Gastroesophageal sphincter (tissue), 4 donors: ENCODE data around the gene FLNC. TPM values are rescaled to one million over a fixed set of nuclear protein-coding genes. Genes with fewer than 3 reads are reported as not detected.

Experiments
- ATAC-seq: fragments of 150-250 bp; one replicate; pipeline ENCODE4 v1.9.1; 2016; ENCODE audit warnings: mild to moderate bottlenecking, moderate library complexity
- H3K27ac ChIP-seq, 4 donors: fragments of 200-600 bp; sonication (generic) in 3 of 4; 1 replicate in 3 of 4; 2 replicates in 1 of 4; pipeline ENCODE4 v1.5.1; 2016 to 2019
- H3K27me3 ChIP-seq: fragments of 200-600 bp; sonication (generic); one replicate; pipeline ENCODE4 v1.5.1; 2019
- H3K36me3 ChIP-seq, 2 donors: fragments of 200-600 bp; sonication (generic); one replicate each; pipeline ENCODE4 v1.5.1; 2019; ENCODE audit warnings: control low read depth in 1 of 2
- H3K4me1 ChIP-seq, 3 donors: fragments of 200-600 bp; sonication (generic); 1 replicate in 2 of 3; 2 replicates in 1 of 3; pipeline ENCODE4 v1.5.1; 2016 to 2019; ENCODE audit warnings: control low read depth in 2 of 3
- H3K4me3 ChIP-seq, 2 donors: fragments of 200-600 bp; sonication (generic); one replicate each; pipeline ENCODE4 v1.5.1; 2019; ENCODE audit warnings: mild to moderate bottlenecking in 1 of 2, moderate library complexity in 1 of 2
- H3K9me3 ChIP-seq, 3 donors: fragments of 200-600 bp; sonication (generic); one replicate each; pipeline ENCODE4 v1.5.1; 2017 to 2019; ENCODE audit warnings: control low read depth in 2 of 3
- EP300 ChIP-seq: sonication (generic); formaldehyde crosslinking; IDR thresholded peaks from one replicate; pipeline ENCODE4 v1.6.1; 2017; ENCODE audit warnings: antibody characterized with exemption, mild to moderate bottlenecking
- POLR2A ChIP-seq, 2 donors: fragments of 450-650 bp; IDR thresholded peaks; one replicate each; pipeline ENCODE4 v1.6.1; 2017; ENCODE audit warnings: antibody characterized with exemption in 2 of 2, mild to moderate bottlenecking in 2 of 2, moderate library complexity in 1 of 2
- POLR2AphosphoS5 ChIP-seq: sonication (generic); formaldehyde crosslinking; IDR thresholded peaks from one replicate; pipeline ENCODE4 v1.6.1; 2017; ENCODE audit warnings: antibody characterized with exemption
- WGBS, 2 donors: methylation state at CpG; one replicate each; pipeline ENCODE4 v1.1.5; 2018; ENCODE audit warnings: low coverage in 1 of 2; 5-methylcytosine and 5-hydroxymethylcytosine counted together
- total RNA-seq, 4 donors: library from RNA; depleted of rRNA; stranded (reverse); fragments of >200 nt; gene quantifications; one replicate each; pipeline ENCODE4 v1.1.0, GENCODE V29; 2016
- TF ChIP-seq, protein P1 (sequence below), 4 experiments: fragments of 200-600 bp in 2 of 4; fragments of 450-650 bp in 2 of 4; sonication (generic) in 1 of 4; IDR thresholded peaks; one replicate each; pipeline ENCODE4 v1.5.1; 2017 to 2019; ENCODE audit warnings: antibody characterized with exemption in 4 of 4, mild to moderate bottlenecking in 2 of 4, moderate library complexity in 2 of 4

FLNC gene
- total RNA-seq, 4 donors from 2014 or later: 308 to 1,162 (median 401) TPM

DNA sequence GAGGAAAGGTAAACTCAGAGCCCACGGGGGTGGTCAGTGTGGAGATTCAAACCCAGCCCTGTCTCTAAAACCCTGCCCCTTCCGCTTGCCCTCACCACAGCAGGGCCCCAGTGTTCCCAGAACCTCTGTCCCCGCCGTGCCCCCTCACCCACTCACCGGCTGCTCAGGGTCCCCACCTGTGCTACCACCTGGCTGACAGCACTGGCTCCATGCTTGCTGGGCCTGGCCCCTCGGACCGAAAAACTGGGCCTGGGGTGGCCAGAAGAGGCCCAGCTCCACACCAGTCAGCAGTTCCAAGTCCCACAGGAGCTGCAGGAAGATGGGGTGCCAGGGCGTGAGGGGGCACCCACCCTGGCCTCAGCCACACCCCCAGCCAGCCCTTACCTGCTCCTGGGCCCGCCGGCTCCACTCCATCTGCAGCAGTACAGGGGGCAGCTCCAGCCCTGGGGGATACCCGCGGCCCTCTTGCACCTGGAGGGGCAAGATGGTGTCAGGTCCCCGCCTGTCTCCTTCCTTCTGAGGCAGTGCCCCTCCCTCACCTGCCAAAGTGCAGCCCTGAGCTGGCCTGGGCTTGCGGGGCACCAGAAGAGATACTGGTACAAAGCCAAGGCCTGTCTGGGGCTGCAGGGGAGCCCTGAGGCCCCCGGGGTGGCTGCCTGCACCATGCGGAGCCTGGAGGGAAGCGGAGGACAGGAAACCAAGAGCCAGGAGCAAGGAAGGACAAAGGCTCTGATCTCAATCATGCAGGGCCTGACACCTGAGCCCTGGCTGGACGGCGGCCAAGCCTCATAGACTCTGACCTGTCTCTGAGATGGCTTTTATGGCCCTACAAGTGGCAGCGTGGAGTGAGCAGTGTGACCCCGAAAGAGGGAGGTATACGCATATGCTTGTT lies 44.2 kb downstream of the FLNC start:
- Histone ChIP-seq H3K27me3 (no peaks in the 10 kb centered on the region), H3K4me1 (peaks cover 0 to 10% (median 7%) of the 10 kb centered on the region in 3 donors), H3K36me3 (no peaks in the 10 kb centered on the region), H3K27ac (no peak overlapping the region), H3K9me3 (no peaks in the 10 kb centered on the region), H3K4me3 (no peak overlapping the region)
- no peak for ATAC-seq
- TF ChIP-seq POLR2AphosphoS5 (no peak), EP300 (no peak), POLR2A (IDR thresholded peaks at IDR 0.05) (no peak)
- TF ChIP-seq, protein P1, sequence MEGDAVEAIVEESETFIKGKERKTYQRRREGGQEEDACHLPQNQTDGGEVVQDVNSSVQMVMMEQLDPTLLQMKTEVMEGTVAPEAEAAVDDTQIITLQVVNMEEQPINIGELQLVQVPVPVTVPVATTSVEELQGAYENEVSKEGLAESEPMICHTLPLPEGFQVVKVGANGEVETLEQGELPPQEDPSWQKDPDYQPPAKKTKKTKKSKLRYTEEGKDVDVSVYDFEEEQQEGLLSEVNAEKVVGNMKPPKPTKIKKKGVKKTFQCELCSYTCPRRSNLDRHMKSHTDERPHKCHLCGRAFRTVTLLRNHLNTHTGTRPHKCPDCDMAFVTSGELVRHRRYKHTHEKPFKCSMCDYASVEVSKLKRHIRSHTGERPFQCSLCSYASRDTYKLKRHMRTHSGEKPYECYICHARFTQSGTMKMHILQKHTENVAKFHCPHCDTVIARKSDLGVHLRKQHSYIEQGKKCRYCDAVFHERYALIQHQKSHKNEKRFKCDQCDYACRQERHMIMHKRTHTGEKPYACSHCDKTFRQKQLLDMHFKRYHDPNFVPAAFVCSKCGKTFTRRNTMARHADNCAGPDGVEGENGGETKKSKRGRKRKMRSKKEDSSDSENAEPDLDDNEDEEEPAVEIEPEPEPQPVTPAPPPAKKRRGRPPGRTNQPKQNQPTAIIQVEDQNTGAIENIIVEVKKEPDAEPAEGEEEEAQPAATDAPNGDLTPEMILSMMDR (IDR thresholded peaks at IDR 0.05): no peak
- WGBS, 2 donors: 53 to 67% methylated on average over 3 to 4 of the region's 22 CpGs

DNA sequence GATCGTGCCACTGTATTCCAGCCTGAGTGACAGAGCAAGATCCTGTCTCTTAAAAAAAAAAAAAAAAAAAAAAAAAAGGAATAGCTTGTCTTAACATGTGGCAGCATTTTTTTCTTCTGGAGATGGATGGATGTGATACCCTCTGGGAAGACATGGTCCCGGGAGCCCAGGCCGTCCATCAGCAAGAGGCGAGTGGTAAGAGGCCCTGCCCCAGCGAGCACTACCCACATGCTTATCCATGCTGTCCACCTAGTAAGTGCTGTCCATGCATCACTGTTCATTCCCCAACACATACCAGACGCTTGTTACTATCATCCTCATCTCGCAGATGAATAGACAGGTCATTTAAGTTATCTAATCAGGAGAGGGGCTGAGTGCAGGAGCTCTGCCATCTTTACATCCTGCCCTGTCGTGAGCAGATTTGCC lies 45.3 kb downstream of the FLNC start:
- TF ChIP-seq POLR2A (IDR thresholded peaks at IDR 0.05) (no peak), EP300 (no peak), POLR2AphosphoS5 (no peak)
- 53 to 65% methylated on average over 3 to 5 of the region's 8 CpGs for WGBS, 2 donors
- Histone ChIP-seq H3K36me3 (no peaks in the 10 kb centered on the region), H3K4me1 (peaks cover 0 to 7% (median 0%) of the 10 kb centered on the region in 3 donors), H3K9me3 (no peaks in the 10 kb centered on the region), H3K4me3 (no peak overlapping the region), H3K27ac (no peak overlapping the region), H3K27me3 (no peaks in the 10 kb centered on the region)
- no peak for ATAC-seq

DNA sequence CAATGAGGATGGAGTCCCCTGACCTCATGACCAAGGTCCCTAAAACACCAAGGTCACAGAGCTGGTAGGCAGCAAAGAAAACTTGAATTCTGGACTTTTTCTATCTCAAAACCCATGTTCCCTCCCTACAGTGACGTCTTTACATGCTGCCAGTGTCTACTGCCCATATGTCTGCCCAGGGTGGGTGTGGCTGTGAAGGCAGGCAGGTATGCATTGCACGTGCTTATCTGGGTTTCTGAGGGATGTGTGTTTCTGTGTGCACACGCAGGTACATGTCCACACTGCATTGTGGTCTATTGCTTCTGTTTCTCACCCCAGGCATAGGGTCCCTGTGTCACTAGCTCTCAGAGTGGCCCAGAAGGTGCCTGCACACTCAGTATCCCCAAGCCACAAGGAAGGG lies 45.9 kb downstream of the FLNC start:
- H3K4me1 ChIP-seq: peaks cover 0 to 7% (median 0%) of the 10 kb centered on the region in 3 donors
- ATAC-seq: no peak
- H3K27ac ChIP-seq: no peak overlapping the region
- no peaks in the 10 kb centered on the region for H3K36me3 ChIP-seq
- WGBS, 2 donors: 56 to 80% methylated on average over 2 to 3 of the region's 3 CpGs
- H3K27me3 ChIP-seq: no peaks in the 10 kb centered on the region
- no peak for TF ChIP-seq POLR2A (IDR thresholded peaks at IDR 0.05)
- TF ChIP-seq POLR2AphosphoS5: no peak
- TF ChIP-seq, protein P1 (IDR thresholded peaks at IDR 0.05): no peak
- no peak for TF ChIP-seq EP300
- H3K4me3 ChIP-seq: no peak overlapping the region
- H3K9me3 ChIP-seq: no peaks in the 10 kb centered on the region

DNA sequence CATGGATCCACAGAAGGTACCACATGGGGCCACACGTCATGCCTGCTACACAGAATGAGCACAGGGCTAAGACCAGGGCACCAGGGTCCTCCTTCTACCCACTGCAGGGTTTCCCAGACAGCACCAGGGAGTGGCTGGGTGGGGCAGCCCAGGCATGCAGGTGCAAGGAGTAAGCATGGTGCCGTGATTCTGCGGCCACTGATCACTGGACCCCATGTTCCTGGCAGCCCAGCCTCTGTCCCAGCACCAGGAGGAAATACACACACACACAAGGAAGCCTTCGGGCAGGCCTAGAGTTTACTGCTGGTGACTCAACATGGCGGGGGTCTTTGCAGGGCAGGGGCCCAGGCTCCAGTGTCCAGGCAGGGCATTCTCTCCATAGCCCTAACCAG lies 46.4 kb downstream of the FLNC start:
- no peak for TF ChIP-seq POLR2AphosphoS5
- TF ChIP-seq, protein P1 (IDR thresholded peaks at IDR 0.05): no peak
- no peak for TF ChIP-seq POLR2A (IDR thresholded peaks at IDR 0.05)
- no peak for TF ChIP-seq EP300
- Histone ChIP-seq H3K27ac (no peak overlapping the region), H3K9me3 (no peaks in the 10 kb centered on the region), H3K4me1 (peaks cover 0 to 7% (median 0%) of the 10 kb centered on the region in 3 donors), H3K27me3 (no peaks in the 10 kb centered on the region), H3K36me3 (no peaks in the 10 kb centered on the region), H3K4me3 (no peak overlapping the region)
- WGBS, 2 donors: no CpG with 5 or more reads among the region's 5 CpGs
- ATAC-seq: no peak

DNA sequence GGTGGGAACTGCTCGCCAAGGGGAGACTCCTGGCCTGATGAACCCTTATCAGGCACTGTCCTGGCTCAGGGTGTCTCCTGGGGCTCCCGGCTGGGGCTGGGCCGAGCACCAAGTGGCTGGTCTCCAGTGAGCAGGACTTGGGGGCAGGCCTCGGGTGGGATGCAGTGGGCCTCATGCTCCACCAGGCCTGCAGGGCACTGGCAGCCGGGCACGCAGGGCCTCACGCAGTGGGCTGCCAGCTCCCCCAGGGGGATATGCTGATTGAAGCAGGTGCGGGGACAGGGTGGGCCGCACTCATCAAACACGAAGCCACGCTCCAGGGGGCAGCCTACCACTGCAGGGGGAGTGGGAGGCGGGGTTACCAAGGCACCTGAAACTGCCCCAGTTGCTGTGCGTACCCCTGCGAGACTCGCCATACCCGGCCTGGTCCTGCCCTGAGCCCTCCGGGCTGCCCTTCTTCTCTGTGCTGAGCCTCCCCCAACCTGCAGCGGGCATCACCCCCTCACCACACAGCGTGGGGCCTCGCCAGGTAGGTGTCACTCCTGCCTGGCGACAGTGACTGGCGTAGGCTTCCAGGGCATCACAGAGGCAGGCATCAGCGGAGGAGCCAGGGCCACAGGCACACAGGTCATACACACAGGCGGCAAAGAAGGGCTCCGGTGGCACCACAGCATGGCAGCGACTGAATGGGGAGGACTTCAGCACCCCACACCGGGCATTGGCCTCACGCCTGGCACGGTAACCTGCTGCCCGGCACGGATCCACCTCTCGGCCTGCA lies 47.0 kb downstream of the FLNC start:
- Histone ChIP-seq H3K36me3 (no peaks in the 10 kb centered on the region), H3K9me3 (no peaks in the 10 kb centered on the region), H3K4me3 (no peak overlapping the region), H3K27me3 (no peaks in the 10 kb centered on the region), H3K4me1 (peaks cover 0 to 7% (median 0%) of the 10 kb centered on the region in 3 donors), H3K27ac (no peak overlapping the region)
- no peak for ATAC-seq
- TF ChIP-seq POLR2AphosphoS5 (no peak), EP300 (no peak), POLR2A (IDR thresholded peaks at IDR 0.05) (no peak)
- TF ChIP-seq, protein P1 (IDR thresholded peaks at IDR 0.05): no peak
- no CpG with 5 or more reads among the region's 32 CpGs for whole genome bisulfite sequencing, 2 donors
